NCI-H1417 treated with DMSO at 0.1 percent for 48 hours (cell line): ENCODE data around the gene HIVEP1.
"Not testable (repeated sequence)": the region's sequence is repeated elsewhere in the genome, so short reads cannot be mapped to it uniquely, and the experiment has no call there.

Source experiments
- DNase-seq: peaks from one replicate; lab custom pipeline; 2025; lab: John Stamatoyannopoulos, UW

Gene HIVEP1

DNA sequence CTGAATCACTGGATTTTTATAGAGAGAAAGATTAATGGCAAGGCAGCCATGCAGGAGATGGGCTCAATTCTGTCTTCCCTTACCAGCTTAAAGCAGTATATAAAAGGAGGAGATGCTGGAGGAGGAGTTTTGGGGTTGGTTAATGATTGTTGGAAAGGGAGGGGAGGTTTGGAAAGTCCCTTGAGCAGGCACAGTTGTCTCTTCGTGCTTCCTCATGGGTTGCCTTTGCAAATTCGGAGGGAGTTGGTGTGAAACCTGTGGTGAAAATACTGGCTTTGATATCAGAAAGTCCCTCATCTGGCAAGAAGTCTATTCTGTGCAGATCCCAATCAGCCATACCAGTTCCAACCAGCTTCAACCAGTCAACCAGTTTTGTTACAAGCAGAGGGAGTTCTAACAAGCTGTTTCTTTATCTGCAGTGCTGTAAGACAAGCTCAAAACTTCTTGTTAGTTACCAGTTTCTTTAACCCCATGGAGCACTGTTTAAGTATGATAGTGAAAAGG, 107.0 kb downstream of the HIVEP1 start:
- DNase-seq, result no peak

DNA sequence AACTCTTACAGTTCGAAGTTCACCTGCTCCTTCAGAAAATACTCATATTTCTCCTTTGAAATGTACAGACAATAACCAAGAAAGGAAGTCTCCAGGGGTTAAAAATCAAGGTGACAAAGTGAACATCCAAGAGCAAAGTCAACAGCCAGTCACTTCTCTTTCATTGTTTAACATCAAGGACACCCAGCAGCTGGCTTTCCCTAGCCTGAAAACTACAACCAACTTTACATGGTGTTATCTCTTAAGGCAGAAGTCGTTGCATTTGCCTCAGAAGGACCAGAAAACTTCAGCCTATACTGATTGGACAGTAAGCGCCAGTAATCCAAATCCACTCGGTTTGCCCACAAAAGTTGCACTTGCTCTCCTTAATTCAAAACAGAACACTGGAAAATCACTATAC, 113.3 kb downstream of the HIVEP1 start:
- no peak for DNase-seq

DNA sequence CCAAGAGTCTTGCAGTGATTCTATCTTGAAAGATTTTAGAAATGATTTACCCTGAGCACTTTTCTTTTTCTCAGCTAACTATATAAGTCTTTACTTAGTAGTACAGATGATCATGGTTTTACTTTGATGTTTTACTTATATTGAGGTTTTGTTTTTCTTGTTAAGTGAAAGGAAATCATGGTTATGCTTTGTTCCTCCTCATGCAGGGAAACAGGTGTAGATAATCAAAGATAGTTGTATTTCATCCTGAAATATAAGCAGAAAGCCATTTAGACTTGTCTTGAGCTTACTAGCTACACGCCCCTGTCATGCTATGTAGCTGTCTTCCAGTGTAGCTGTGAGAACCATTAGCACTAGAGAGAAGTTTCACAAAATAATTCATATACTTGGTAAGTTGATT, 113.9 kb downstream of the HIVEP1 start:
- DNase-seq, result no peak

DNA sequence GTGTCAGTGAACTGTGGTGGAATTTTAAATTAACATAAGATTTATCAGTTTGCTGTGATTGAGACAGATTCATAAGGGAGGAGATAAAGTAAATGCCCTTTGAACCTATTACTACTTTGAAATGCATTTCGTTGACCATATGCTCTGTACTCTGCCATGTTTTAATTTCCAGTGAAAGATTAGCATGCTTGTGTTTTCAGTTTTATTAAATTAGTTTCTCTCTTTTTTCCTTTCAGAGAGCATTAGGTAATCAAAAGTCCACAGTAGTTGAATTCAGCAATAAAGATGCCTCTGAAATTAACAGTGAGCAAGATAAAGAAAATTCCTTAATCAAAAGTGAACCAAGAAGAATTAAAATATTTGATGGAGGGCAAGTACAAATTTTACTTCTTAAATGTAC, 117.4 kb downstream of the HIVEP1 start:
- no peak for DNase-seq

DNA sequence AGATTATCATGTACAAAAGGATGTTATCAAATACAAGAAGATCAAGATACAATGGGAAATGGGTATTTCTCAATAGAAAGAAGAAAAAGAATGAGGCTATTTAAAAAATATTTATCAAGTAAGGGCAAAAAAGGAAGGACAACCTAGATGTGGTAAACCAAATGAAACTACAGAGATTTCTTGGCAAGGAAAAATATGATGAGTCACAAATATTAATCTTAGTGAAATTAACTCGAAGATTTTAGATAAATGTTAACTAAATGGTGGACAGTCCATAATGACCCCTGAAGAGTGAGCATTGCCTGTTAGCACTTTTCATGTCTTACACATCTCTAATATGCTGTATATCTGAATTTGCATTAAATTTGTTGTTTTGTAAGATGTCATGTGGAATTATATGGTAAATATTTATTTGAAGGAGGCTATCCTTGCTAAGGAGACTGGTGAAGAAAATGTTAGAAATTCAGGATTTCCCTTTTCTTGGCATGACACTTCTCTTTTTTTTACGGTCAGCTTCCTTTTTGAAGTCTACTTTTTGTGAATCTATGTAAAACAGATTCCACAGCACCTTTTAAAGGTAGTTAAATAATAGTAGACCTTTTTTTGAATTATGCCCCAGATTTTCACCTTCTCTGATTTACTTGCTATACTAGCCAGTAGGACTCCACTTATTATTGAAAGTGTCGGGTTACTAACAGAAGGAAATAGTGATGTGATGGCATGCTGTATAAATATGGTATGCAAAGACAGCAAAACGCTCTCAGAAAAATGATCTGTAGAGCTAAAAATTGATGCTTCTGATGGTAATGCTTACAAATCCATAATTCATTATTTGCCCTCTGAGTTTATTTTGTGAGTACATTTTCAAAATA, 120.5 kb downstream of the HIVEP1 start:
- DNase-seq, result no peak

DNA sequence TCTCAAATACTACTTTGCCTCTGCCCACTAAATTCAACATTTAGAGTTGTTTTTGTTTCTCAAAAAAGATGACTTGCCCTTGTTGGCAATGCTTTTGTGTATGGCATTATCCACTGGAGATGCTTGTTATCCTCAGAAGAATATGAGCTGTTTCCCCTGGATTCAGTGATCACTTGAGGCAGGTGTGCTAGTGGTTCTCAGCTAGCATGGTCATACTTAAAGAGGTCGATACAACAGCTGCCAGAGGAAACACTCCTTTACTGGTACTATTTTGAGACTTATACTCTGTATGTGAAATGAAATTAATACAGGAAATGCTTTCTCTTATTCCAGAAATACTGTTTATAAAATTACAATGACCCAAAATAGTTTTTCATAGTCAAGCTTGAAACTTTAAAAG, 122.5 kb downstream of the HIVEP1 start:
- DNase-seq, result no peak

DNA sequence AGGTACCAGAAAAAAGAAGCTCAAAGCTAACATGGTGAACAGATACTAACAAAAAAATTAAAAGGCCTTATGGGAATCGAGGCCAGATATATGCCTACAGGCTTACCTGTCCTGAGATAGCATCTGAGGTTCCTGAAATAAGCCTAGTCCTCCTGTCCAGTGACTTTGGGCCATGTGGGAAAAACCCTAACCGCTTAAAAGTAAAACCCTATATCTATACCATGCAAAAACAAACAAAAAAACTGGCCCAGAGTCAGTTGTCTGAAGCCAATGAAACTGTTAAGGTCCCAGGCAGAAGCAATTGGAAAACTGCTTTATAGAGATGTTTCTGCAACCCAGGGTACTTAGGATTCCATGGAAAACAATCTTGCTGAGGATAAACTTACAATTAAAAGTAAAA, 122.9 kb downstream of the HIVEP1 start:
- no peak for DNase-seq

DNA sequence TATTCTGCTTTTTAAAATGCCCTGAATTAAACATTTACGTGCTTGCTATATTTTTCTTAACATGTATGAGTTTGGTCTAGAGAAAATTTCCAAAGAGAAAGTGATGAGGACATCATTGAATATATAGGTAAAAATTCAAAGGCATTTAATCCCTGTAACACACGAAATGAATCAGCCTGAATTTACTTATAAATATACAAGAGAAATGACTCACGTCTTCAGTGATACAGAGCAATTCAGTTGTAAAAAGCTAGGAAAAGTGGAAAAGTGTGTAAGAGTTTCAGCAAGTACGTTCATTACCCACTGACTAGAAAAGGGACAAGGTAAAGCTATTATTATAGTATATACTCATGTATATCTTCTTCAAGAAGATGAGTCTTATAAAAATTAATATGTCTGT, 124.8 kb downstream of the HIVEP1 start:
- no peak for DNase-seq

DNA sequence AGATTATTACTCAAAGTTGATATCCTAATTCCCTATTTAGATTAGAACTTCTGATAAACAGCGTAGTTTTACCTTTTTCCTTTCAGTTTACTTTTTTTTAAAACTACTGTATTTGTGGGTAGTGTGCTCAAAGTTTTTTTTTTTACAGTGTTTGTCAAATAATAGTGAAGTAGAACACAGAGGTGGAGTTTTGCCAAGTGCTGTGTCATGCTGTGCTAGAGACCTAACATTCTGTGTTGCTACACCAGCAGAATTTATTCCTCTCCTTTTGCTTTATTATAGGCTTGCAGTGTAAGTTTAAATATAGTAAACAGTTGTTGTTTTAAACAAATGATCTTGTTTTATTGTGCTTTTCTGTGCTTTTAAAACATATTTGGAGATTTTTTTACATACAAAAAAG, 125.4 kb downstream of the HIVEP1 start:
- peak; percentile 3 for DNase-seq

DNA sequence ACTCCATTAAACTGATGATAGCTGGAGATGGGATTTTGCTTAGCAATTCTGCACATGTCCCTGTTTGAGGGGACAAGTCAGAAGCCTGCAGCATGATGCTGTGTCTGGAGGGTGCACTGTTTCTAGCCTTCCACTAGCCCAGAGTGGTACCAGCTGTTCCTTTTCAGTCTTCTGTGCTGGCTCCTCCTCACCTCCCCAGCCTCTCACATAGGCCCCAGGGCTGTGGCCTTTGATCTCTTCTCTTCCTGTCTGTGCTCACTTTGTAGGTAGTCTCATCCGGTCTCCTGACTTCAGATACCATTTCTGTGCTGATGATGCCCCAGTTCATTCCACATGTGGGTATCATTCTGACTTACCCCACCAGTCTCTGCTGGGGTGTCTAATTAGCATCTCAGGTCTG, 126.3 kb downstream of the HIVEP1 start:
- no peak for DNase-seq

DNA sequence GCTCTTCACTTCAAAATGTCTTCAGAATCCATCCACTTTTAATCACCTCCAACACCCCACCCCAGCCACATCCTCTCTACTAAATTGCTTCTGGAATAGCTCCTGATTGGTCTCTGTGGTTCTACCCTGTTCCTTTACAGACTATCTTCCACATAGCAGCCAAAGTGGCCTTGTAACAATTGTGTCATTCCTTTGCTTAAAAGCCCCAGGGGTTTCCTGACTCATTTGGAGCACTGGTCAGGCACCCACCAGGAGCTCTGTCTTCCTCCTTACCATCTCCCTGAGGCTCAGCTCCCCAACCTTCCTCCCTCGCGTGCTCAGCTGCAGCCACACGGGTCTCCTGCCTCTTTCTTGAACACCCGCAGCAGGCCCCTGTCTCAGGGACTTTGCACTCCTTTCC, 126.8 kb downstream of the HIVEP1 start:
- no peak for DNase-seq

DNA sequence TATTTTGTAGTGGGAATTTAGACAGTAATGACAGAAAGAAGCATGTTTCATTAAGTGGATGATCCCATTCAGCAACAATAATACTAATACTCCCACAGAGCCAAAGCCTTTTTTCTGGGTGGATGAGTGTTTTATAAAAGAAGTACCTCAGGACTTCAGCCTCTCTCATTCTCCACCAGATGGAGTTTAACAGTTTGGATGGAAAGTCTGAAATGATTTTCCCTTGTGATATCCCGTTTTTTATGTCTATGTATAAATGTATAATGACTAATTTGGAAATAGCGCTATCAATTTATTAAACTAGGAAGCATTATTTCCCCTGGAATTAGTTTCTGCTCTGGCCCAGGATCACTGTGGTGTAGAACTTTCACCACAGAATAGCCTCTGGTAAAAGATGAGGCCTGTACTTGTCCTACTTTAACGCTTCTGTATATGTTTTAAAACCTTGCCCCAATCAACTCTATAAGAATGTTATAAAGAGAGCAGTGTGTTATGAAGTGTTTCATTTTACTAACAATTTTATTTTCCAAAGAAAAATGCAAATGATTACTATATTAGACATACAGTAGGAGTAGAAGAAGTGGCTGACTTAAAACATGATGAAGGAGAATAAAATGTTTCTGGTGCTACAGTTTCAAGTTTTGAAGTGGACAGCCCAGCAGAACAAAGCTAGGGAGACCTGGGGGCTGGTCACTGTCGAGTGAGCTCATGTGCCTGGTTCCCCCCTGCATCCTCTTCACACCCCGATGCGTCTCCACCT, 135.6 kb downstream of the HIVEP1 start:
- DNase-seq, result no peak

DNA sequence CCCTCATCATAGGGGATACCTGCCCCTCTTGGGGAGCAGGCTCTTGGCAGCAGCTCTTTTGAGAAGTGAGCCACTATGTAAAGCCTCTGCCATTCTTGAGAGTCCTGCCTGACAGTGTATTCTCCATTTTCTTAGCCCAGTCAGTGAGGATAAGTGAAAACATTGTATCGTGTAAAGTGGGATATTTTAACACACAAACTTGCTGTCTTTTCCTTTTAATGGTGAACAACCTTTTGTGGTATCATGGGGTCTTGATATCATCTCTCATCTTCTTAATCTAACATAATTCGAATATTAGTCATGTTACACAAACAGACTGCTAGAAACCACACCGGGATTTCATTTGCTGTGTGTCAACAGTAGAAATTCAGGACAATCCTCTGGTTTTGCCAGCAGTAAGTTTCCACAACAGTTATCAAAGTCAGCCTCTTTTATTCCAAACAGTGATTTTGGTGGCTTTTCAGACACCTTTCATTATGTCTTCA, 136.2 kb downstream of the HIVEP1 start:
- no peak for DNase-seq

DNA sequence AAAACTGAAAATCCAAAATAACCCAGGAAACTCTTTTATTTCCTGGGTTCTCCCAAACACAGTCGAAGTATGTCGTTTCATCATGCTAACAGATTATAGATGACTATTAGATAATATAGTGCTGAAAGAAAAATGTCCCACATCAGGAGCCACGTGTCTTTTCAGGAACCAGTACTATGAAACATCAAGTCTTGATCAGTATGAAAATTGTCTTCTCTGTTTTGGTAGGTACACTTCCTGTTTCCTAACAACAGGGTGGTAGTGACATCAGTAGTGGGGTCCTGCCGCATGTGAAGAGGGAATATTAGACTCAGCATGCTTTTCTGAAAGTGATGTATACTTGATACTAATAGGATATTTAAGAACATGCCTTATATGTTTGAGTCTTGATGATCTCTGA, 136.7 kb downstream of the HIVEP1 start:
- DNase-seq, result no peak

DNA sequence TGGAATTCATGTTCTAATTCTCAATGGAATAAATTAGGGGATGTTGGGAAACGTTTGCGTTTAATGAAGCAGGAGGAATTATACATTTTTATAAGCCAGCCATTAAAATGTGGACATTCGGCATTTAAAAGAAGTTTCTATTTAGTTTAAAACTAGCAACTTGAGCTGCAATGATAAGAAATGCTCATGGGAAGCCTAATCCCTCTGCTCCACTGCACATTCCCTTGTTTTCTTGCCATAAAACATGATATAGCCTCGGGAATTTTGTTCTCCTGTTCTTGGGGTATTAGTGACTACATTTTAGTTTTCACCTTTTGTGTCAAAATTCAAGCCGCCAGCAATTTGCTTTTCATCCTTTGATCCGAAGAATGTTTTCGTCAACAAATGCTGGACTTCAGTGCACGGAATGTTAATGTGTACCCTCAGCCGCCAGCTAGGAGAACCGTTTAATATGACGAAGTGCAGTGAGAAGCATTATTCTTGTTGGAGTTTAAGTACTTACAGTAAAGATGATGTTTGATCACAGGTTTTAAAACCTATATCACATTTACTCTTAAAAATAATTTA, 137.9 kb downstream of the HIVEP1 start:
- no peak for DNase-seq

DNA sequence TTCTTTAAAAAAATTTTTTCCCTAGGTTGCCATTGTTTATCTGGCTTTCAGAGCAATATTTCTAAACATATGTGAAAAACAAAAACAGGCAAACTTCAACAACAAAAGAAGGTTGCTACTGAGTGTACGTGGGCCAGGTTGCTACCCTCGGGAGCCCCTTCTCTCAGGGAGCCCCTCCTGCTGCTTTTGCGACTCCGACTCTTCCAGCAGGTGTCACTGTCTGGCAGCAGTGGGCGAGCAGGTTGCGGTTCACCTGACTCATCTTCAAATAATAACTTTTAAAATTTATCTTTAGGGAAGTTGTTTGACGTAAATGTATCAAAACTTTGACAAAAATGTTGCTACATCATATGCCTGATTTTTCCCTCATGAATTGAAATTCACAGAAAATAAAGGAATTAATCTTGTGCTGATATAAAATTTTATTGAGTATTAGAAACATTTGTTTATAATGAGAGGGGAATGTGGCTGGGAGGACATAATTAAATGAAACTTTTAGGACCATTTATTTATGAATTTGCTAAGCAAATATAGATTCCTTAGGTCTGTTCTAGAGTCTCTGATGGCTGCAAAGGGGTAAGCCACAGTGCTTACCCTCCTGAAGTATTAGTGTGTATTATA, 138.8 kb downstream of the HIVEP1 start:
- DNase-seq, result no peak

DNA sequence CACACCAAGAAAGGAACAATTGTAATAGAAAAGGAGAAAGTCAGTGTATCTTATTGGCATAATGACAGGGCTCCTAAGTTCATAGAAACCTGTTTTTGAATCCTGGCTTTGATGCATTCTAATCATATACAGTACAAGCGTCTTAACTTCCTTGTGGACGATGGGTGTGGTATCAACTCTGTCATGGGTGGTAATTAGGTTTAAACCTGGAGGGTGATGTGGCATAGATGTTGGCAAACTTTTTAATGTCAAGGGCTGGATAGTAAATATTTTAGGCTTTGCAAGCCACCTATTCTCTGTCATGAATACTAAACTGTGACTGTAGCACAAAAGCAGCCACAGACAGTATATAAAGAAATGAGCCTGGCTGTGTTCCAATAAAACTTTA, 139.3 kb downstream of the HIVEP1 start:
- no peak for DNase-seq

DNA sequence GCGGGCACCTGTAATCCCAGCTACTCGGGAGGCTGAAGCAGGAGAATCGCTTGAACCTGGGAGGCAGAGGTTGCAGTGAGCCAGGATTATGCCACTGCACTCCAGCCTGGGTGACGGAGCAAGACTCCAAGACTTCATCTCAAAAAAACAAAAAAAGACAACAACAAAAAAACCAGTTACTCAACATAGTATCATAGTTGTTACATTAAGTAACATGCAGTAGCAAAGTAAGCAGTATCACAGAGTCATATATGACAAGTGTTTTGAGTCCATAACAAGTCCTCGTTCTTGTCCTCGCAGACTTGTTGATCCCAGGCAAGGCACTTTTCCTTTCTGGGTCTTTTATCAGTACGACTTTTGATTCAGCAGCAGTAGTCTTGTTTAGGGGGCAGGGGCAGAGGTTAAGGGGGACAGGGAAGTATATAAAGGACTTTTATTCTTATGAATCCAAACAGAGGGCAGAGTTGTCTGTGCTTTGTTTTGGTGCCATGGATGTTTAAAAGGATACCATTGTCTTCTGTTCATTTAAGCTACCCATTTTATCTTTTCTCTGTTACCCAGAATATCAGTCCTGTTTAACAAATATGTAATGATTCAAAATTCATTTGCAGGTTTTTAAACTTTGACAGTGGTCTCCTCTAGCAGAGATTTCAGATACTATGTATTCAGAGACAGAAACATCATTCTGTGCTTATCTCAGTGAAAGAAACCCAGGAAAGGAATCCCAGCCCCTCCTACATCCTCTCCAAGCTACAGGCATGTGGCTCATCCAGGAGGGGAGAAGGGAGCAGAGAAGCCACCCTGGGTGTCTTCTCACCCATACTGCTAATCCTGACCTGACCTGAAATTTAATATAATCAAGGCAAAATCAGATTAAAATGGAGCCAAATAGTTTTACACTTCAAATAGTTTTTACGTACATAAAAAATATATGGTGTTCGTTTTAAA, 140.2 kb downstream of the HIVEP1 start:
- no peak for DNase-seq

DNA sequence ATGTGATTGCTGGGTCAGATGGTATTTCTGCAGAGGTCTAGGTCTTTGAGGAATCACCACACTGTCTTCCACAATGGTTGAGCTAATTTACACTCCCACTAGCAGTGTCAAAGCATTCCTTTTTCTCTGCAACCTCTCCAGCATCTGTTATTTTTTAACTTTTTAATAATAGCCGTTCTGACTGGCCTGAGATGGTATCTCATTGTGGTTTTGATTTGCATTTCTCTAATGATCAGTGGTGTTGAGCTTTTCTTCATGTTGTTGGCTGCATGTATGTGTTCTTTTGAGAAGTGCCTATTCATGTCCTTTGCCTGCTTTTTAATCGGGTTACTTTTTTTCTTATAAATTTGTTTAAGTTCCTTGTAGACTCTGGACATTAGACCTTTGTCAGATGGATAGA, 143.7 kb downstream of the HIVEP1 start:
- DNase-seq, result not testable (repeated sequence)

DNA sequence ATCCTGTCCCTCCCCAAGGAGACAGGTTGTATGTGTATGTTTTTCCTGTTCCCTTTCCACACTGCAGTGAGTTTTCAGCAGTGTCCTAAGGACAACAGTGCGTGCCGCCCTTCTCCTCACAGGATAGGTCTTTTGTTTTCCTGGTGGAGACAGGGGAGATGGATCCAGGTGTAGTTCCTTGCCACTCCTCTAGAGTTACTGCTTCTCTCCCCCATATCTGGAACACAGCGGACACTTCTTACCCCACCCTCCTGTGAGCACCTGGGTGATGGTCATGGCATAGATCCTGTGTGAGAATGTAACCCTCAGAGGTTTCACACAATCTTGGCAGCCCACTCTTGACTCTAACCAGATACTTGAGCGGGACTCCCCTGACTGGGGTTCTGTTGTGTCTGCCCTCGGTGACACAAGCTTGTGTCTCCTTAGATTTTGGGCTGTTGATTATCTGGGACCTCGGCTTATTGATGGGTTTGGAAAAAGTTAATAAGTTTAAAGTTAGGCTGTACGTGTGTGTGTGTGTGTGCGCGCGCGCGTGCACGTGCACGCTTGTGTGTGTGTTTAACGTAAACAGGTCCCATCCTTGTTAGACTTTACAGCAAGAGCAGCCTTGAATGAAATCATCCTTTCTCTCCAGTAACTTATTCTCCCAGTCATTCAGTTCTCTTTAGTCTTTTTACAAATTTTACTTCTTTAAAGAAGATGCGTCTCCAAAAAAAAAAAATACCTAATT, 146.7 kb downstream of the HIVEP1 start:
- no peak for DNase-seq
